Retinal pigment epithelial cell (primary cell): ENCODE data around the gene HOXD4.

ENCODE experiments used
- DNase-seq: peaks from one replicate; pipeline ENCODE4 v3.0.0-alpha.2; 2010; ENCODE audit warnings: low read depth
- H3K4me3 ChIP-seq: 2 replicates; pipeline ENCODE4 v1.5.1; 2011; ENCODE audit warnings: mild to moderate bottlenecking, low read length, control low read depth, moderate library complexity
- TF ChIP-seq, protein P1 (sequence below): conservative IDR thresholded peaks from 2 replicates; pipeline ENCODE4 v1.5.1; 2011; ENCODE audit warnings: low read depth, low read length, control low read depth, inconsistent platforms

The HOXD4 gene

DNA sequence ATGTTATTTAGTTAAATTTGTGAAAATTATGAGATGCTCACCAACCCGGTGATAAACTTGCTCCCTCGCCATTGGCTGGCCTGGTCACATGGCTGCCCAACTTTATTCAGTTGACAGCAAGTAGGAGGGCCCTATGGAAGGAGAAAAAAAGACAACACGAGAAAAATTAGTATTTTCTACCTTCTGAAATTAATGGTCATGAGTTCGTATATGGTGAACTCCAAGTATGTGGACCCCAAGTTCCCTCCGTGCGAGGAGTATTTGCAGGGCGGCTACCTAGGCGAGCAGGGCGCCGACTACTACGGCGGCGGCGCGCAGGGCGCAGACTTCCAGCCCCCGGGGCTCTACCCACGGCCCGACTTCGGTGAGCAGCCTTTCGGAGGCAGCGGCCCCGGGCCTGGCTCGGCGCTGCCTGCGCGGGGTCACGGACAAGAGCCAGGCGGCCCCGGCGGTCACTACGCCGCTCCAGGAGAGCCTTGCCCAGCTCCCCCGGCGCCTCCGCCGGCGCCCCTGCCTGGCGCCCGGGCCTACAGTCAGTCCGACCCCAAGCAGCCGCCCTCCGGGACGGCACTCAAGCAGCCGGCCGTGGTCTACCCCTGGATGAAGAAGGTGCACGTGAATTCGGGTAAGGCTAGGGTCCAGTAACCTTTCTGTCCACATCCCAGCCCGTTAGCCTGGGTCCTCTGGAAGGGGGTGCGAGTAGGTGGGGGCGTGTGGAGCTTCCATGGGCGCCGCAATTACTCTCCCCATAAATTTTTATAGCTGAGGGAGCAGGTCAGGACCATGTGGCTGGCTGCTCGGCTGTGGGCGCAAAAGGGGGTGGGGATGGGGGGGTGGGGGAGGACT lies at the start of gene HOXD4:
Gene HOXD4, plus strand, starts transcription at position 109 of the 846 bp plus-strand sequence. Its CDS starts 84 bp downstream, at position 193.
- DNase-seq = no peak
- TF ChIP-seq, protein P1, sequence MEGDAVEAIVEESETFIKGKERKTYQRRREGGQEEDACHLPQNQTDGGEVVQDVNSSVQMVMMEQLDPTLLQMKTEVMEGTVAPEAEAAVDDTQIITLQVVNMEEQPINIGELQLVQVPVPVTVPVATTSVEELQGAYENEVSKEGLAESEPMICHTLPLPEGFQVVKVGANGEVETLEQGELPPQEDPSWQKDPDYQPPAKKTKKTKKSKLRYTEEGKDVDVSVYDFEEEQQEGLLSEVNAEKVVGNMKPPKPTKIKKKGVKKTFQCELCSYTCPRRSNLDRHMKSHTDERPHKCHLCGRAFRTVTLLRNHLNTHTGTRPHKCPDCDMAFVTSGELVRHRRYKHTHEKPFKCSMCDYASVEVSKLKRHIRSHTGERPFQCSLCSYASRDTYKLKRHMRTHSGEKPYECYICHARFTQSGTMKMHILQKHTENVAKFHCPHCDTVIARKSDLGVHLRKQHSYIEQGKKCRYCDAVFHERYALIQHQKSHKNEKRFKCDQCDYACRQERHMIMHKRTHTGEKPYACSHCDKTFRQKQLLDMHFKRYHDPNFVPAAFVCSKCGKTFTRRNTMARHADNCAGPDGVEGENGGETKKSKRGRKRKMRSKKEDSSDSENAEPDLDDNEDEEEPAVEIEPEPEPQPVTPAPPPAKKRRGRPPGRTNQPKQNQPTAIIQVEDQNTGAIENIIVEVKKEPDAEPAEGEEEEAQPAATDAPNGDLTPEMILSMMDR = no peak
- no peak within 1 kb of the TSS for H3K4me3 ChIP-seq

DNA sequence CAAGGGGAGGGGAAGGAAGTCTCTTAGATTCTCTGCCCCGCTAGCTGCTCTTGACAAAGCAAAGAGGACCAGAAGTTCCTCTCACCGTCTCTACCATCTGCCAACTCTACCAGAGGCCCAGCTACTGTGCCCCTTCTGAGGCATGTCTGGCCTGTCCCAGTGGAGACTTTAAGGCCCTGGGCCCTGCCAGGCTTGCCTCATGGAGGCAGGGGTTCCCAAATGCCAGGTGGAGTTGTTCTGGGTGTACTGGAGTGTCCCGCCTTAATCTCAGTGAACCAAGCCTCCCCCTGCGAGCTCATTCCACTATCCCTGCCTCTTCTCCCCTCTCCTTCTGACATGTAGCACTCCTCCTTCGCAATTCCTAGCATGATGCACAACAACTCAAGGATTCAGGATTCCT lies 49.5 kb upstream of the HOXD4 start:
- no peak overlapping the region for H3K4me3 ChIP-seq
- DNase-seq = no peak
- TF ChIP-seq, protein P1 = no peak

DNA sequence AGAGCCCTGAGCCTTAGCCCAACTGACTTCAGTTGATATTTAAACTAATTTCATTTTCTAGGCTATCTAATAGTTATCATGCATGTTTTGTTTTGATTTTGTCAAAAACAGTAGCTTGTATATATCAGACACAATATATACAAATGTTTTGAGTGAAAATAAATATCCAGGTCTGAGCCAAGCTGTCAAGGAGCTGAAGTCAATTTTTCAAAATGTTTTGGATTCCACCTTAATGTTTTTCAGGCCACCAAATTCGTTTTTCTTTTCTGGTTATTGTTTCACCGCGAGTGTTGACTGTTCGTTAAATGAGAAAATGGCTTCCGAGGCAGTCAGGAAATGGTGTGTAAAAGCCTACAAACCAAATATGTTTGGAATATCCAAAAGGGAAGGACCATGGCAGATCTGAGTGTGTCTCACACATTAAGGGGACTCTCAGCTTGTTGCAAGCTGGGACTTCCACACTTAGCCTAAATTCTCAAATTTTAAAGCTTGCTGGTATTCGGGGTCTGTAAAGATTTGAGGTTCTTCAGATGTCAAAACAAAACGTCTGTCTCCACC lies 49.0 kb upstream of the HOXD4 start:
- no peak for DNase-seq
- TF ChIP-seq, protein P1 = no peak
- H3K4me3 ChIP-seq = no peak overlapping the region

DNA sequence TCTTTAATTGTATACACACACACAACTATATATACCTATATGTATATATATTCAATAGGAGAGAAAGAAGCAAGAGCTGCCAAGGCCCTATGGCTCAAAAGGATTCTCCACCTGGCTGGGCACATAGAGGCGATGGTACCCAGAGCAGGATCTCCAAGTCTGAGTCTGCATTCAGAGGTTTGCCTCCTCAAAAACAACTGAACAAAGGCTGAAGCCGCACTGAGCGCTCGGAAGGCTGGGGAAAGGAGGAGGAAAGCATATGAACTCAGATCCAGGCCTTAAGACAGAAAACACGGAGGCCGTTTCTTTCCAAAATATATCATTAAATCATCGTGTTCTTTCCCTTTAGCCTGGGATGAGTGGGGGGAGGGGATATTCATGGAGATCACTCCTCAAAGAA lies 48.2 kb upstream of the HOXD4 start:
- DNase-seq = no peak
- TF ChIP-seq, protein P1 = no peak
- no peak overlapping the region for H3K4me3 ChIP-seq

DNA sequence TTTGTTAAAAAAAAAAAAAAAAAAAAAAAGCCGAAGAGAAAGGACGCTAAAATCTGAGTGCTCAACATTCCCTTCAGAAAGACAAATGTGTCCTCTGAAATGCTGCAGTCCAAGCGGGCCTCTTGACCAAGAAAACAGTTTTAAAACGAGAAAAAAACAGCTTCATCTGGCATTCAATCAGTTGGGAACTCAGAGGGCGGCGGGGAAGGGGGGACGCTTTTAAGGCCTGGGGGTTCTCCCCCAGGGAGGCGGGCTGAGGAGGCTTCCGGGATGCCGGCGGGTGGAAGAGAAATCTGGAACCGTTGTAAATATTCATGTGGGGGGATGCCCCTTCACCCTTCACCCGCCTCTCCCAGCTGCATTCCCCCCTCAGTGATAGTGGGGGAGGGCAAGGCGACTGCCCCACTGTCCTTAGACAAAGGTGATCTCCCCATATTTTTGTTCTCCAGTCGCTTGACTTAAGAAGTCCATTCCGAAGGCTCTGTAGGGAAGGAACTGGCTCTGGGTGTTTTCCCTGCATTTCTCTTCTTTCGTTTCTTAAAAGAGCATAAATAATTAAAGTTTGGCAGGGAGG lies 47.5 kb upstream of the HOXD4 start:
- TF ChIP-seq, protein P1 = no peak

DNA sequence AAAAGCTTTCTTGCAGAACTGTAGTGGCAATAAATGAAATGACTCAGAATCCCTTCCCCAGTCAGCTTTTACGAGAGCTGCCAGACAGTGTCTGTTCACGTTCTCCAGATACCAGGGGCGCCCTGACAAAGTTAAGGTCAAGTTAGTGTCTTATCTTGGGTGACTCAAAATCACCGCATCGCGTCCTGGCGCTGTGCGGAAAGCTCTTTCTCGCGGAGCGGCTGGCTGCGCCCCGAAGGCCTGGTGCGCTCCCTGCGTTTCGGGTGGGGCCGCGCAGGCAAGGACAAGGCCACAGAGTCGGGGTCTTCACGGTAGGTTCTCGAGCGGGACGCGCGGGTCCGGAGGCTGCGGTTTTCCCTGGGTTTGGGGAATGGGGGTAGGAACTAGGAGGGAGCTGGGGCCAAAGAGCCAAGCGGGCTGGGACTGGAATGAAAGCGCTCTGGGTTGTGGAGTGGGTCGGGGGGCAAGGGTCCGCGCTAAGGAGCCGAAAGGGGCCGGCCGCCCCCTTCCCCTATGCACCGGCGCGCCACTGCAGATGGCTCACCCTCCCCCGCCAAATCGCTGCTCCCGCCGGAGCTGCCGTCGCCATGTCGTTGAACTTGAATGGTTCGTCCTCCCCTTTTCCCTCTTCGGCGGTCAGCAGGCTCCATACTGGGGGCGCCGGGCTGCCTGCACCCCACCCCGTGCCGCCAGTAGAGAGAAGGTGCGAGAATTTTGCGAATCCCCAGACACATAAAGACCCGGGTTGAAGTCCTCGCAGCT lies 46.9 kb upstream of the HOXD4 start:
- no peak overlapping the region for H3K4me3 ChIP-seq
- TF ChIP-seq, protein P1 = no peak
- DNase-seq = no peak

More for the DNA sequence above, 47.5 kb upstream of the HOXD4 start:
- H3K4me3 ChIP-seq = no peak overlapping the region
- no peak for DNase-seq
